Activated naive CD8-positive, alpha-beta T cell treated with anti-CD3 and anti-CD28 coated beads, Interleukin-2, amount 10 ng/mL, durations not matched to agents 7 days and 5 days (primary cell): ENCODE data around the gene CARD14. TPM values are rescaled to one million over a fixed set of nuclear protein-coding genes. Genes with fewer than 3 reads are reported as not detected.
A peak's percentile ranks its signal among the peaks of the same experiment; 100 is the strongest.
"Not testable (repeated sequence)": the region's sequence is repeated elsewhere in the genome, so short reads cannot be mapped to it uniquely, and the experiment has no call there.

Experiments
- ATAC-seq: fragments of 150-1000 bp; cut with Tn5 transposase; one replicate; pipeline ENCODE4 v1.10.0; 2021; ENCODE audit warnings: low read depth, moderate library complexity
- POLR2A ChIA-PET: fragments of 350-600 bp; sonication (Branson Sonifier 250); formaldehyde crosslinking; loops from one replicate; lab custom pipeline; 2021; ENCODE audit warnings: antibody characterized with exemption; lab: Charles Lee
- DNase-seq: peaks from one replicate; pipeline ENCODE4 v3.0.0; 2021
- H3K27ac Mint-ChIP-seq: one replicate; pipeline ENCODE4 v1.8.0; 2022; ENCODE audit warnings: mild to moderate bottlenecking, mixed read lengths
- H3K27me3 Mint-ChIP-seq: one replicate; pipeline ENCODE4 v1.8.0; 2022; ENCODE audit warnings: mild to moderate bottlenecking, moderate library complexity, mixed read lengths
- H3K36me3 Mint-ChIP-seq: one replicate; pipeline ENCODE4 v1.8.0; 2021; ENCODE audit warnings: mild to moderate bottlenecking, mixed read lengths
- H3K4me1 Mint-ChIP-seq: one replicate; pipeline ENCODE4 v1.8.0; 2021; ENCODE audit warnings: mixed read lengths
- H3K4me3 Mint-ChIP-seq: one replicate; pipeline ENCODE4 v1.8.0; 2022; ENCODE audit warnings: mild to moderate bottlenecking, moderate library complexity, mixed read lengths
- H3K9me3 Mint-ChIP-seq: one replicate; pipeline ENCODE4 v1.8.0; 2021; ENCODE audit warnings: mixed read lengths
- total RNA-seq, 2 experiments: library from RNA; stranded (reverse); gene quantifications; one replicate each; pipeline ENCODE4 v1.2.3, GENCODE V29; 2021

CARD14 gene
- total RNA-seq, 2 experiments from 2014 or later: not detected

DNA sequence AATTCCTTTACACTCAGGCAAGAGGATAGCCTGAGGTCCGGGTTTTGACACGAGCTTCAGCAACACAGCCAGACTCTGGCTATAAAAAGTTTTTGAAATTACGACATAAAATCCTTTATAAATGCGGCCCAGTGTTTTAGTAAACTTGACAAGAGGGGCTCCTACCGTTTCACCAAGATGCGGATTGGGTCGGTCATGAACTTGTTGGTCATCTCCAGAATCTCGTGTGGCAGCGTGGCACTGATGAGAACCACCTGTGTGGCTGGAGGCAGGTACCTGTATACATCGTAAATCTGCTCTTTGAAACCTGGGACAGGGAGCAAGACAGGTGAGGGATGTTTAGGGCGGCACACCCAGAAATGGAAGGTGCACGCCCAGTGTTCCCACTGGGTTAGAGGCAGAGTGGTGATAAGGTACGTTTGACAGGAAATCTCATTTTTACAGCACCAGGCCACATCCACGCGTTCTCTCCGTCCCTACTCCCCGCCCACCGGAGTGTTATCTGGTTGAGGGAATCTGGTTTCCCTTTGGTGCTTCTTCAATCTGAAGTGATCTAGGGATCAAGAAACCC, 30.9 kb upstream of the CARD14 start:
- no peak for ATAC-seq
- POLR2A ChIA-PET: interaction anchor here (1.4 kb wide), 1 partner anchor 37 kb away, joined by 3 read pairs; the partner anchor contains the start of gene GAA
- Mint-ChIP-seq H3K27ac (no peak overlapping the region), H3K9me3 (no peaks in the 10 kb centered on the region), H3K36me3 (peaks cover 48% of the 10 kb centered on the region), H3K27me3 (no peaks in the 10 kb centered on the region), H3K4me3 (no peak overlapping the region), H3K4me1 (peaks cover 4% of the 10 kb centered on the region)
- DNase-seq: no peak

DNA sequence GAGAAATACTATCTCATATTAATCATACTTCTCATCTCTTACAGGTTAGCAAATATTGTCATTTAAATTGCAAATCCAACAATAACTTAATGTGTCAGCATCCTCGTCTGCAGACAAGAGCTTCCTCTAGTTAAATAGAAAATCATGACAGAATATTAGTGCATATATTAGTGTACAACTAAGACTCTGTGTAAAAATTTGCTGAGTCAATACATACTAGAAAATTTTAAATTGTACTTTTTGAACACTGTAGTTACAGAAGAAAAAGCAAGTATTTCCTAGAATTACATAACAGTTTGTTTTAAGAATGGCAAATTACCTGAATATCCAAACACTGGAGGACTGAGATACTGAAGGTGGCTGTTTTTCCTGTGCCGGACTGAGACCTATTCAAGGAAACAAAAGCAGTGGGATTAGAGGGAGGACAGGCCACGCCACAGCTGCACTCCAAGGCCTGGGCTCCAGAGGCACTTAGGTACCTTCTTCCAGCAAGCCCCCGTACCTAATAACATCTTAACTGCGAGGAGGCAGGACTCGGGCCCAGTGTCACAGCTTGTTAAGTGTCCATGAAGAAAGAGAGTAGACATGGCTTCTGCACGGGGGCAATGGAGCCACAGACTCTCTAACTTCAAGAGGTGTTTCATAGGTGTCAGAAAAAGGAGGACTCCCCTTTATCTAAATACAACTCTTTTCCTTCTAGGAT, 28.2 kb upstream of the CARD14 start:
- Mint-ChIP-seq H3K36me3 (peaks cover 40% of the 10 kb centered on the region), H3K9me3 (no peaks in the 10 kb centered on the region), H3K4me1 (peaks cover 19% of the 10 kb centered on the region), H3K27me3 (no peaks in the 10 kb centered on the region), H3K27ac (peak overlapping the region; percentile 42), H3K4me3 (no peak overlapping the region)
- ATAC-seq: no peak
- POLR2A ChIA-PET: interaction anchor here (2.9 kb wide), 1 partner anchor 40 kb away, joined by 16 read pairs; the partner anchor contains the start of gene GAA
- DNase-seq: peak; percentile 21

DNA sequence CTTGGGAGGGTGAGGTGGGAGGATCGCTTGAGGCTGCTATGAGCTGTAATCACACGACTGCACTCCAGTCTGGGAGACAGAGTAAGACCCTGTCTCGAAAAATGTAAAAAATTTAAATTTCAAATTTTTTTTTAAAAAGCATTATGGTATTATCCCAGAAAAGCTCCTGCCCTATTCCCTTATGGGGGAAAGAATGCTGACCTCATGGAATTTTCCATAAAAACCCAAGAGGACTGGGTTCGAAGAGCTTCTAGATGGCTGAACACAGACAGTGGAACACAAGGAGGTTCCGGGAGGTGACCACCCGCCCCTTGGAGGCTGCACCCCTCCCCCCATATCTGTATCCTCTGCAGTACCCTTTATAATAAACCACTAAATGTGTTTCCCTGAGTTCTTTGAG, 26.9 kb upstream of the CARD14 start:
- Mint-ChIP-seq H3K4me1 (peaks cover 21% of the 10 kb centered on the region), H3K27ac (no peak overlapping the region), H3K27me3 (no peaks in the 10 kb centered on the region), H3K9me3 (no peaks in the 10 kb centered on the region), H3K36me3 (peaks cover 28% of the 10 kb centered on the region), H3K4me3 (no peak overlapping the region)
- ATAC-seq (no peak), DNase-seq (no peak)
- POLR2A ChIA-PET: interaction anchor here (0.6 to 2.9 kb wide), 2 partner anchors 41 to 1569 kb away, joined by 8 to 16 read pairs; partner anchors contain the start of gene GAA

DNA sequence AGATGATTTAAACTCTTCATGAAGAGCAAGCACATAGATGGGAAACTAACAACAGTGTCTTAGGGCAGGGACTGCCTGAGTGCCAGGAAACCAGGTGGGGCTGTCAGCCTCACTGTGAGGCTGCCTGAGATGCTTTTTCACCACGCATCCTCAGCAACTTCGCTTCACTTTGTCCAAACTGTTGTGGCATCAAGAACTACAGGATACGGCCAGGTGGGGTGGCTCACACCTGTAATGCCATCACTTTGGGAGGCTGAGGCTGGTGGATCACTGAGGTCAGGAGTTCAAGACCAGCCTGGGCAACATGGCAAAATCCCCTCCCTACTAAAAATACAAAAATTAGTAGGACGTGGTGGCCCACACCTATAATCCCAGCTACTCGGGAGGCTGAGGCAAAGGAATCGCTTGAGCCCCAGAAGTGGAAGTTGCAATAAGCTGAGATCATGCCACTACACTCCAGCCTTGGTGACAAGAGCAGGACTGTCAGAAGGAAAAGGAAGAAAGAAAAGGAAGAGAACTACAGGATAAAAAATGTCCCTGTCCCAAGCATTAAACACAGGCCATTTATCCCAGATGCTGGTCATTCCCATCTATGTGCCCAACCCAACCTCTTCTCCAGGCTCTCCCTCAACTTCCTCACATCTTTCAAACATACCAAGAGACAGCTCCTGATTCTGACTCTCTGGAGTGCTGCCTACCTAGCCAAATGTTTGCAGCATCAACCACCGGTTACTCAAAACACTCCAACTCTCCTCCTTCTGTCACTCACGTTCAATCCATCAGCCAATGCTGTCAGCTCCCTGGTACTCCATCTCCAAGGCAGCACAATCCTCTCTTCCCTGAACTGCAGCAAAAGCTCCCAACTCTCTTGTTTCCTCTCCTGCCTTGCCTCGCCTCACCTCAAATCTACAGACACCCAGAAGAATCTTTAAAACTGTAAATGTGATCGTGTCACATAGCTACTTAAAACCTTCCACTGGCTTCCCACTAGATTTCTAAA, 24.5 kb upstream of the CARD14 start:
- peaks cover 15% of the 10 kb centered on the region for H3K36me3 Mint-ChIP-seq
- H3K27ac Mint-ChIP-seq: peak overlapping the region; percentile 83
- ATAC-seq (no peak), DNase-seq (no peak)
- POLR2A ChIA-PET: interaction anchor here (0.9 to 2.1 kb wide), 6 partner anchors 9 to 129 kb away, joined by 3 to 19 read pairs (median 6); partner anchors contain the start of genes GAA and RNF213
- H3K27me3 Mint-ChIP-seq: no peaks in the 10 kb centered on the region
- no peaks in the 10 kb centered on the region for H3K9me3 Mint-ChIP-seq
- H3K4me3 Mint-ChIP-seq: peak overlapping the region; percentile 96
- peaks cover 24% of the 10 kb centered on the region for H3K4me1 Mint-ChIP-seq

DNA sequence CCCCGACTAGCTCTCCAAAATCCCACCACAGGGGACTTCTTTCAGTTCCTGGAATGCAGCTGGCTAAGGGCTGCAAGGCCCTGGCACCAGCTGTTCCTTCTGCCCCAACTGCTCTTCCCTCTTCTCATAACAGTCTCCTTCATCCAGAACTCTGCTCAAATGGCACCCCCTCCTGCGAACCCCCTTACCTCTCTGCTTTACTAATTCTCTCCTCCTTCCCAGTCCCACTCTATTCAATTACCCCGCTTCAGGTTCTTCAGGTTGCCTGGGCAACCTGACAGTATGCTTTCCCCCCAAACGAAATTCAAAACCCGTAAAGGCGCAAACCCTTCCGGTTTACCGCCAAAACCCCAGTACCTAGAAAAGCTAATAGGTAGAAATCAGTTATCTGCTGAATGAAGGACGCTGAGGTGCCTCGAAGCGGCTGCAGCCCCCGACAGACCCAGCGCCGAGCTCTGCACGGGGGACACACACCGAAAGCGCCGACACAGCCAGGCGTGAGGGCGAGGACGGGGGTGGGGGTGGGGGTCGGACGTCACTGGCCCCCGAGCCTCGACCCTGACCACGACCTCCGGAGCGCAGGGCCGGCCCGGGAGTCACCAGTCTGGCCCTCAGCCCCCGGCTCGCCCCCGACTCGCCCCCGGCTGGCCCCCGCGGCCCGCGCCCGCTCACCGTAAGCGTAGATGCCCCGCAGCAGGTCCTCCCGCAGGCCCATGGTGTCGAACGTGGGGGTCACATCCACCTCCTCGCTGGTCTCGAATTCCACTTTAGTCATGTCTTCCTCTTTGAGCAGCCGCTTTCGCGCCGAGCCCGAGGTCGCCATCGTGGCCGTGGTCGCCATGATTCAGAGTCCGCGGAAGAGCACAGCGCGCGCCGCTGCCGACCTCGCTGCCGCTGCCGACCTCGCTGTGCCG, 23.5 kb upstream of the CARD14 start:
- POLR2A ChIA-PET: interaction anchor here (0.9 to 2.1 kb wide), 5 partner anchors 10 to 128 kb away, joined by 3 to 19 read pairs (median 6); partner anchors contain the start of genes GAA and RNF213
- Mint-ChIP-seq H3K27me3 (no peaks in the 10 kb centered on the region), H3K36me3 (peaks cover 13% of the 10 kb centered on the region), H3K27ac (peak overlapping the region; percentile 97), H3K4me3 (peak overlapping the region; percentile 97), H3K4me1 (peaks cover 22% of the 10 kb centered on the region), H3K9me3 (no peaks in the 10 kb centered on the region)
- ATAC-seq: peak; percentile 11
- DNase-seq: no peak

DNA sequence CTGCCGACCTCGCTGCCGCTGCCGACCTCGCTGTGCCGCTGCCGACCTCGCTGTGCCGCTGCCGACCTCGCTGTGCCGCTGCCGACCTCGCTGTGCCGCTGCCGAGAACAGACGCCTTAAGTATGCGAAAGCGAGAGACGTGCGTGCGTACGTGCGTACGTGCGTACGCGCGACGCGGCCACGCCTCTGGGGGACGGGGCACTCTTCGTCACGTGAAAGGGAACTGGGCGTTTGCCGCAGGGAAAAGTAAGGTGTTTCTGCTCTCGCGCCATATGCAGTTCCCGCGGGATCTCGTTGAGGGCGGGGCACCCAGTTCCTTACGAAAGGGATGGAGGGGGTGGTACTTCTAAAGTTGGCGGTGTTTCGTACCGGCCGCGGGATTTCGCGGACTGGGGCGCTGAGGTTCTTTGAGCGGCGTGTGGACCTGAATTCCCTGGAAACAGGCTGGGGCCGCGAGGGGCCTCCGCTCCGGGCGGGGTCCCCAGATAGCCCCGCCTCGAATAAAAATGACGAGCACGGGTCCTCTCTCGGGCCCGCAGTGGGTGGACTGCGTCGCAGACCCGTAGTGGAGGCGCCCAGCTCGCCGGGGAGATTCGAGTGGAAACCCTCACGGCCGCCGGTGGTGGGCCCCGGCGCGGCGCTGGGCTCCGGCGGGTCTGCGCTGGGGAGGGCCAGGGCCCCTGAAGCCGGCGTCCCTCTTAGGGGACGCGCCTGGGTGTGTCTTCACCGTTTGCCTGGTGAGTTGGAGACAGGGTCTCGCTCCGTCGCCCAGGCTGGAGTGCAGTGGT, 22.6 kb upstream of the CARD14 start, which contains the start of gene EIF4A3:
Gene EIF4A3 (minus strand): TSS at position 94 of the 788 bp plus-strand sequence. CDS start 167 bp downstream, outside the sequence.
- ATAC-seq: peak; percentile 84
- POLR2A ChIA-PET: interaction anchor here (1.2 to 2.1 kb wide), 3 partner anchors 46 to 224 kb away, joined by 3 to 19 read pairs (median 18); partner anchors contain the start of gene GAA
- H3K36me3 Mint-ChIP-seq: peaks cover 15% of the 10 kb centered on the region
- peaks cover 4% of the 10 kb centered on the region for H3K9me3 Mint-ChIP-seq
- H3K4me3 Mint-ChIP-seq: peak within 1 kb of the TSS; percentile 97
- DNase-seq: peak; percentile 97
- peak within 1 kb of the TSS; percentile 97 for H3K27ac Mint-ChIP-seq
- no peaks in the 10 kb centered on the region for H3K27me3 Mint-ChIP-seq
- peaks cover 30% of the 10 kb centered on the region for H3K4me1 Mint-ChIP-seq

DNA sequence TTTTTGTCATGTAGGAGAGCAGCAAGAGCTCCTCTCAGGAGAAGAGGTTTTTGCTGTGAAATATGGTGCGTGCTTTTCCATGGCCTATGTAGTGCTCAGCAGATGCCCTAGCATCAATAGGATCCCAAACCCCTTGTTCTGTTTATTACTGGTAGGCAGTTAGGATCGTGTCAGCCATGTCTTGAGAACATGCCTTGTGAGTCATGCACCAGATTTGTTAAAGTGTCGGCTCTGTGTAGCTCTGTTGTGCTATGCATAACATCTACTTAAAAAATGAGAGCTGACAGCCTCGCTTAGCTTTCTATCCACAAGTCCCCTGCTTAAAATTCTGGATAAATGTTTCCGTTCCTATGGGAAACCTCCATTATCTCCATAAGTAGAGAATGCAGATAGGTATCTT, 18.5 kb upstream of the CARD14 start:
- peaks cover 5% of the 10 kb centered on the region for H3K27me3 Mint-ChIP-seq
- ATAC-seq: no peak
- H3K4me3 Mint-ChIP-seq: no peak overlapping the region
- POLR2A ChIA-PET: no interaction called here
- H3K9me3 Mint-ChIP-seq: peaks cover 15% of the 10 kb centered on the region
- H3K27ac Mint-ChIP-seq: no peak overlapping the region
- DNase-seq: no peak
- peaks cover 9% of the 10 kb centered on the region for H3K36me3 Mint-ChIP-seq
- H3K4me1 Mint-ChIP-seq: peaks cover 19% of the 10 kb centered on the region

DNA sequence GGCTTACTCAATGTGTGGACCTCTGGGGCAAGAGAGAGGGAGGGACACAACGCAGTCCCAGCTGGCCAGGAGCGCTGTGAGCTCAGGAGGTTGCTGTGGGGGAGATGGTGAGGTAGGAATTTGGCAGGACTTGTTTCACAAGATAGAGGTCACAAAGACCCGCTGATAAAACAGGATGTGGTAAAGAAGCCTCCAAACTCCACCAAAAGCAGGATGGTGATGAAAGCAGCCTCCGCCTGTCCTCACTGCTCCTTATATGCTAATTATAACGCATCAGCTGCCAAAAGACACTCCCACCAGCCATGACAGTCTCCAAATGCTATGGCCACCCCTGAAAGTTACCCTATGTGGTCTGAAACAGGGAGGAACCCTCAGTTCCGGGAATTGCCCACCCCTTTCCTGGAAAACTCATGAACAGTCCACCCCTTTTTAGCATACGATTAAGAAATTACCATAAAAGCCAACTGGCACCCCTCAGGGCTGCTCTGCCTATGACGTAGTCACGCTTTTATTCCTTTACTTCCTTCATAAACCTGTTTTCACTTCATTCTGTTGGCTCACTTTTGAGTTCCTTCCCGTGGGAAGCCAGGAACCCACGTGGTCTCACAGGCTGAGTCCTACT, 17.6 kb upstream of the CARD14 start:
- DNase-seq (no peak), ATAC-seq (no peak)
- Mint-ChIP-seq H3K36me3 (peaks cover 9% of the 10 kb centered on the region), H3K4me3 (no peak overlapping the region), H3K27me3 (peaks cover 5% of the 10 kb centered on the region), H3K4me1 (peaks cover 19% of the 10 kb centered on the region), H3K9me3 (peaks cover 17% of the 10 kb centered on the region), H3K27ac (peak overlapping the region; percentile 42)
- POLR2A ChIA-PET: no interaction called here

DNA sequence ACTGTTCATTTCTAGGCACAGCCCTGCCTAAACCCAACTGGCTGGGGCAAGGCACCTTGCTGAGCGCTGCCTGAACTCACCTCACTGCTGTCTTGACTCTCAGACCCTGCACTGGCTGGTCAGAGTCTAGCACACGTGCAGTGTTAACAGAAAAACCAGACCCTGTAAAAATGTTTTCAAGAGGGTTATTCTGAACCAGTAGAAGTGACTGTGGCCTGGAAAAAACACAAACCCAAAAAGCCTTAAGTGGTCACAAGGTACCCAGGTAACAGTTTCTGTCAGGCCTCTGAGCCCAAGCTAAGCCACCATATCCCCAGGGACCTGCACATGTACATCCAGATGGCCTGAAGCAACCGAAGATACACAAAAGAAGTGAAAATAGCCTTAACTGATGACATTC, 16.8 kb upstream of the CARD14 start:
- peaks cover 5% of the 10 kb centered on the region for H3K27me3 Mint-ChIP-seq
- ATAC-seq: no peak
- no peak overlapping the region for H3K4me3 Mint-ChIP-seq
- POLR2A ChIA-PET: no interaction called here
- DNase-seq: no peak
- peaks cover 9% of the 10 kb centered on the region for H3K36me3 Mint-ChIP-seq
- peaks cover 17% of the 10 kb centered on the region for H3K9me3 Mint-ChIP-seq
- H3K27ac Mint-ChIP-seq: no peak overlapping the region
- peaks cover 16% of the 10 kb centered on the region for H3K4me1 Mint-ChIP-seq

DNA sequence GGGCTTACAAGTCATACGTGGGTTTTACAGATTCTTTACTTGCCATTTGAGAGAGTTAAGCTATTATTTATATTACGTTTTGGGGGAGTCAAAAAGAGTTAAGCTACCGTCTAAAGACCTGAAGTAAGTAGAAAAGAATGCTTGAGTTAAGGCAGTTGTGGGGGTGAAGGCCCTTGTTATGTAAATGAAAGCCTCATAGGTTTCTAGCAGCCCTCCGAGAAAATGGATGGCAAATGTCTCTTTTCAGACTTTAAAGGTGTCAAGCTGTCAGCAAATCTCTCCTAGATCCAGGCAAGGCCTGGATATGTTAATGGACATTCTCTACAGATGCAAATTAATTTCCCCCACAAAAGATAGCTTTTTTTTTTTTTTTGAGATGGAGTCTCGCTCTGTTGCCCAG, 15.7 kb upstream of the CARD14 start:
- POLR2A ChIA-PET: interaction anchor here (0.7 kb wide), 1 partner anchor 9 kb away, joined by 4 read pairs; no protein-coding TSS in a partner anchor
- Mint-ChIP-seq H3K9me3 (peaks cover 17% of the 10 kb centered on the region), H3K27me3 (peaks cover 9% of the 10 kb centered on the region), H3K4me1 (peaks cover 14% of the 10 kb centered on the region), H3K4me3 (no peak overlapping the region), H3K27ac (no peak overlapping the region), H3K36me3 (peaks cover 9% of the 10 kb centered on the region)
- DNase-seq: no peak
- ATAC-seq: no peak

DNA sequence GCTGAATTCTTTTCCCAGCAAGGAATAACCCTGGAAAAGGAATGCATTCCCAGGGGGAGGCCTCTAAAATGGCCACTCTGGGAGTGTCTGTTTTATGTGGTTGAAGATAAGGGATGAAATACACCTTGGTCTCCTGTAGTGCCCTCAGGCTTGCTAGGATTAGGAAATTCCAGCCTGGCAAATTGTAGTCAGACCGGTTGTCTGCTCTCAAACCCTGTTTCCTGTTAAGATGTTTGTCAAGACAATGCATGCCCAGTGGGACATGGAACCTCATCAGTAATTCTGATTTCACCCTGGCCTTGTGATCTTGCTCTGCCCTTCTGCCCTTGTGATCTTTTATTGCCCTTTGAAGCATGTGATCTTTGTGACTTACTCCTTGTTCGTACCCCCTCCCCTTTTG, 14.2 kb upstream of the CARD14 start:
- H3K27ac Mint-ChIP-seq, DNase-seq, POLR2A ChIA-PET, H3K36me3 Mint-ChIP-seq, H3K4me3 Mint-ChIP-seq, ATAC-seq: not testable (repeated sequence)
- Mint-ChIP-seq H3K4me1 (peaks cover 14% of the 10 kb centered on the region), H3K9me3 (peaks cover 17% of the 10 kb centered on the region), H3K27me3 (peaks cover 22% of the 10 kb centered on the region)
